Osteoblast (primary cell): Measurements from ENCODE around the gene HOXB6. TPM values are rescaled to one million over a fixed set of nuclear protein-coding genes. Genes with fewer than 3 reads are reported as not detected.

ENCODE experiments used
- DNase-seq: peaks from one replicate; pipeline ENCODE4 v3.0.0; 2011; ENCODE audit warnings: low spot score, mixed read lengths; ENCODE audit not compliant: insufficient read length; ENCODE audit errors: missing footprints
- H2AFZ ChIP-seq: 2 replicates; pipeline ENCODE4 v1.6.0; 2011; ENCODE audit warnings: mild to moderate bottlenecking, low read length
- H3K27ac ChIP-seq: 2 replicates; pipeline ENCODE4 v1.5.1; 2011; ENCODE audit warnings: mild to moderate bottlenecking, low read depth, low read length, moderate library complexity
- H3K27me3 ChIP-seq: 2 replicates; pipeline ENCODE4 v1.6.0; 2012; ENCODE audit warnings: mild to moderate bottlenecking, control low read depth, inconsistent platforms, low read length, moderate library complexity; ENCODE audit not compliant: insufficient read depth
- H3K36me3 ChIP-seq: 2 replicates; pipeline ENCODE4 v1.5.1; 2011; ENCODE audit warnings: mild to moderate bottlenecking, low read length, control low read depth, moderate library complexity; ENCODE audit not compliant: insufficient read depth
- H3K4me1 ChIP-seq: 2 replicates; pipeline ENCODE4 v1.5.1; 2011; ENCODE audit warnings: mild to moderate bottlenecking, low read length, control low read depth, moderate library complexity; ENCODE audit not compliant: insufficient read depth
- H3K4me2 ChIP-seq: 2 replicates; pipeline ENCODE4 v1.6.0; 2011; ENCODE audit warnings: mild to moderate bottlenecking, low read length; ENCODE audit not compliant: insufficient read depth
- H3K4me3 ChIP-seq: fragments of 200-600 bp; sonication (generic); 3 replicates; pipeline ENCODE4 v1.5.1; 2012; ENCODE audit warnings: mild to moderate bottlenecking, low read length, inconsistent platforms; ENCODE audit not compliant: insufficient read depth
- H3K79me2 ChIP-seq: 2 replicates; pipeline ENCODE4 v1.6.0; 2012; ENCODE audit warnings: mild to moderate bottlenecking, low read length, control low read depth, inconsistent platforms; ENCODE audit not compliant: insufficient read depth
- H3K9me3 ChIP-seq: 2 replicates; pipeline ENCODE4 v1.5.1; 2011; ENCODE audit warnings: low read depth, low read length, control low read depth
- H4K20me1 ChIP-seq: 2 replicates; pipeline ENCODE4 v1.6.0; 2012; ENCODE audit warnings: mild to moderate bottlenecking, low read length, control low read depth; ENCODE audit not compliant: insufficient read depth
- total RNA-seq: library from RNA; depleted of rRNA; stranded (reverse); fragments of >200 nt; gene quantifications from 2 replicates; pipeline ENCODE4 v1.2.3, GENCODE V29; 2012
- TF ChIP-seq, protein P1 (sequence below): IDR thresholded peaks from 2 replicates; pipeline ENCODE4 v1.5.1; 2011; ENCODE audit warnings: mild to moderate bottlenecking, low read depth, low read length, moderate library complexity; ENCODE audit errors: extremely low read depth

Gene HOXB6
- total RNA-seq, 1 donor = 0.72 TPM

DNA sequence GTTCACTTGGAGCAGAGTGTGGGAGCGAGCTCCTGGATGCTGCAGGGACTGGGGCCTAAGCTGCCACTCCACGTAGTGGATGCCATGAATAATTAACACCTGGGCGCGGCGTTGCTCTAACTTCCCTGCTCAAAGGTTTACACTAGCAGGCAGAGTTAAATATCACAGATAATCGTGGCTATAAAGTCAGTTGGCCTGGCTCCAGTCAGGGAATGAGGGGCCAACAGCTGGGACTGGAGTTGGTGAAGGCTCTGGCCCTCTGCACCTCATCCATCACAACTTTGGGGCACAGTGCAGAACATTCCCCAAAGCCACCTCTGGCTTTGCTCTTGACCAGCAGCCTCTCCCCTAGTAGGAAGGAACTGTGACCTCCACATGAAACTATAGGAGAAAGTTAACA is 37.6 kb downstream of the HOXB6 start:
- TF ChIP-seq, protein P1, sequence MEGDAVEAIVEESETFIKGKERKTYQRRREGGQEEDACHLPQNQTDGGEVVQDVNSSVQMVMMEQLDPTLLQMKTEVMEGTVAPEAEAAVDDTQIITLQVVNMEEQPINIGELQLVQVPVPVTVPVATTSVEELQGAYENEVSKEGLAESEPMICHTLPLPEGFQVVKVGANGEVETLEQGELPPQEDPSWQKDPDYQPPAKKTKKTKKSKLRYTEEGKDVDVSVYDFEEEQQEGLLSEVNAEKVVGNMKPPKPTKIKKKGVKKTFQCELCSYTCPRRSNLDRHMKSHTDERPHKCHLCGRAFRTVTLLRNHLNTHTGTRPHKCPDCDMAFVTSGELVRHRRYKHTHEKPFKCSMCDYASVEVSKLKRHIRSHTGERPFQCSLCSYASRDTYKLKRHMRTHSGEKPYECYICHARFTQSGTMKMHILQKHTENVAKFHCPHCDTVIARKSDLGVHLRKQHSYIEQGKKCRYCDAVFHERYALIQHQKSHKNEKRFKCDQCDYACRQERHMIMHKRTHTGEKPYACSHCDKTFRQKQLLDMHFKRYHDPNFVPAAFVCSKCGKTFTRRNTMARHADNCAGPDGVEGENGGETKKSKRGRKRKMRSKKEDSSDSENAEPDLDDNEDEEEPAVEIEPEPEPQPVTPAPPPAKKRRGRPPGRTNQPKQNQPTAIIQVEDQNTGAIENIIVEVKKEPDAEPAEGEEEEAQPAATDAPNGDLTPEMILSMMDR = no peak

DNA sequence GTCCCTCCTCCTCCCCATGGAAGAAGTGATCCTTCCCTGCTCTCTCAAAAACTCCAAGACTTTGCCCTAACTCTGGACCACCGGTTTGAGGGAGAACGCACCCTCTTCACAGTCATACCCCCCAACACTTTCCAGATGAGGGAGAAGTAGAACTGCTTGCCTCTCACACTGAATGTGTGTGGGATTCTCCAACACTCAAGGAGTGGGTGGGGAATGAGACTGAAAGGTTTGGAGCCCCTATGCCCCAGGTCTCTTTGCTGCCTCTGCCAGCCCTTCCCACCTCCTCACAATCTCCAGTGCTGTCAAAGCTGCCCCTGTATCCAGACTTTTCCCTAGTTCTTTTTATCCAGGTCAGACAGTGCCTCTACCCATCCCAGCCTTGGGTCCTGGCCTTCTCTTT is 38.1 kb downstream of the HOXB6 start:
- Histone ChIP-seq H2AFZ (no peak overlapping the region), H3K79me2 (no peaks in the 10 kb centered on the region), H4K20me1 (no peaks in the 10 kb centered on the region), H3K9me3 (no peaks in the 10 kb centered on the region), H3K4me1 (no peaks in the 10 kb centered on the region), H3K27ac (no peak overlapping the region), H3K4me2 (no peak overlapping the region), H3K27me3 (peaks cover 94% of the 10 kb centered on the region), H3K36me3 (no peaks in the 10 kb centered on the region), H3K4me3 (no peak overlapping the region)
- TF ChIP-seq, protein P1 = no peak
- DNase-seq = no peak

More for the DNA sequence above, 37.6 kb downstream of the HOXB6 start:
- no peak for DNase-seq
- no peaks in the 10 kb centered on the region for H4K20me1 ChIP-seq
- no peak overlapping the region for H3K4me2 ChIP-seq
- H3K4me3 ChIP-seq = no peak overlapping the region
- H3K79me2 ChIP-seq = no peaks in the 10 kb centered on the region
- H3K36me3 ChIP-seq = no peaks in the 10 kb centered on the region
- H3K27ac ChIP-seq = no peak overlapping the region
- H3K27me3 ChIP-seq = peaks cover 94% of the 10 kb centered on the region
- H2AFZ ChIP-seq = no peak overlapping the region
- no peaks in the 10 kb centered on the region for H3K4me1 ChIP-seq
- no peaks in the 10 kb centered on the region for H3K9me3 ChIP-seq

DNA sequence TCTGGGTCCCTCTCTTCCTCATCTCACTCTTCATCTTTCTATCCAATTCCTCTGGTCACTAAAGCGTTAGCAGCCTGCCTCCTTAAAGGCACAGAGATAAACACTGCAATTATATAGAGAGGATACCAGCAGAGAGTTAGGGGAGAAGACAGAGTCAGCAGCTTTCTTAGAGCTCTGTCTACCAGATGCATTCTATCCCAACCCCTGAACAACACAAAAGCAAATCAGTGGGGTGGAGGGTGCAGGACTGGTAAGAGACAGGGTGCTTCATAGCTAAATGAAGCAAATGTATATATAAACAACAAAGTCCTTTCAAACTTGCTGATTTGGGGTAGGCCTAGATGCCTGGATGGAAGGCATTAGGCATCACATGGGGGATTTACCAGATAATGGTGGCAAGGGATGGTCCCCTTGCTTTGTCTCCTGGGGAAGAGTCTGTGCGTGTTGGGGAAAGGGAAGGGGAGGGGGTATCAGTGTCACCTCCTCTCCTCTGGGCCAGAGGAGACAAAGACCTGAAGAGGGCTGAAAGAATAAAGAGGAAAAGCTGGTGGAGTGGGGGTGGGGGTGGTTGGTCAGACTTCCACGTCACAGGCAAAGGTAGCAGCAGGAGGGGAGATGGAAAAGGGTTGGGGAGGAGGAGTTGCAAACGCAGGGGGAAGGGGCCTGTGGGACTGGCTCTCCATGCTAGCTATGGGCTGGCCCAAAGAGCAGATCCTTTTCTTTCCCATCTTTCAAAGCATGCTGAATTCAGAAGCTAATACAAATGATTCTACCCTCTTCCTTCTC is 38.7 kb downstream of the HOXB6 start:
- Histone ChIP-seq H3K4me1 (no peaks in the 10 kb centered on the region), H2AFZ (no peak overlapping the region), H3K36me3 (no peaks in the 10 kb centered on the region), H3K9me3 (no peaks in the 10 kb centered on the region), H4K20me1 (no peaks in the 10 kb centered on the region), H3K4me3 (no peak overlapping the region), H3K27ac (no peak overlapping the region), H3K27me3 (peaks cover 92% of the 10 kb centered on the region), H3K79me2 (no peaks in the 10 kb centered on the region), H3K4me2 (no peak overlapping the region)
- TF ChIP-seq, protein P1 = no peak
- no peak for DNase-seq

DNA sequence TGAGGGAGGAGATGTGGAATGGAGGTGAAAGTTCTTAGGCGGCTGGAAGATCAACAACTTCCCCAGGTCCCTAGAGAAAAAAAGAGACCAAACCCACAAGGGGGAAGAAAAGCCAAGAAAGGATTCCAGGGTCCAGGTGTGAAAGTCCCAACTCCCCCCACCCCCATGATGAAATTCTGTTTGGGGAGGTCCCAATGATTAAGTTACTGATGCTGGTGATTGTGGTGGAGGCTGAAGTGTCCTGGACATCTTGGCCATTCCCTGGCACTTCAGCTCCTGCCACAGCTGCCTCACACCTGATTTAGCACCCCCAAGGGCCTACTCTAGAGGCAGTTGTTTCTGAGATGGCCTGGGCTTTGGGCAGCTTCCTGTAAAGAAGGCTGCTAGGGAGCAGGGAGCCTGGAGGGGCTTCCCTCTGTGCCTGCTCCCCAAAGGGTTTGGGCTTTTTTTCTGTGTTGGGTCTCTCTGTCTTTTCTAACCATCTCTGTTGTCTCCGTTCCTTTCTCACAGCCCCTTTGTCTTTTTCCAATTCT is 39.7 kb downstream of the HOXB6 start:
- TF ChIP-seq, protein P1 = no peak
- H4K20me1 ChIP-seq = no peaks in the 10 kb centered on the region
- no peaks in the 10 kb centered on the region for H3K79me2 ChIP-seq
- peak overlapping the region; percentile 61 for H3K4me2 ChIP-seq
- no peaks in the 10 kb centered on the region for H3K4me1 ChIP-seq
- H3K4me3 ChIP-seq = no peak overlapping the region
- DNase-seq = no peak
- H2AFZ ChIP-seq = no peak overlapping the region
- H3K27me3 ChIP-seq = peaks cover 89% of the 10 kb centered on the region
- H3K36me3 ChIP-seq = no peaks in the 10 kb centered on the region
- no peak overlapping the region for H3K27ac ChIP-seq
- H3K9me3 ChIP-seq = no peaks in the 10 kb centered on the region
